CD4-positive, alpha-beta T cell treated with Interleukin-6 at 100 ng/mL for 8 hours (primary cell): ENCODE measurements around the gene TMPRSS3.

ENCODE experiments used
- DNase-seq: peaks from one replicate; pipeline ENCODE4 v3.0.0-alpha.2; 2020; ENCODE audit warnings: mixed read lengths, low spot score

TMPRSS3 gene

GRCh38 chr21:42331660-42332059 lies 64.2 kb downstream of the TMPRSS3 start:
- no peak for DNase-seq

- no peak for DNase-seq
These were observed 65.2 kb downstream of the TMPRSS3 start for GRCh38 chr21:42330380-42331371.

GRCh38 chr21:42324896-42325295 lies 71.0 kb downstream of the TMPRSS3 start:
- DNase-seq = no peak
